ENCODE measurements around the gene KBTBD13. TPM values are rescaled to one million over a fixed set of nuclear protein-coding genes. Genes with fewer than 3 reads are reported as not detected.
A peak's percentile ranks its signal among the peaks of the same experiment; 100 is the strongest.

KBTBD13 gene
- total and polyA plus RNA-seq, 8 donors, result 0.18 to 1.4 (median 0.71) TPM; not detected in 1

DNA sequence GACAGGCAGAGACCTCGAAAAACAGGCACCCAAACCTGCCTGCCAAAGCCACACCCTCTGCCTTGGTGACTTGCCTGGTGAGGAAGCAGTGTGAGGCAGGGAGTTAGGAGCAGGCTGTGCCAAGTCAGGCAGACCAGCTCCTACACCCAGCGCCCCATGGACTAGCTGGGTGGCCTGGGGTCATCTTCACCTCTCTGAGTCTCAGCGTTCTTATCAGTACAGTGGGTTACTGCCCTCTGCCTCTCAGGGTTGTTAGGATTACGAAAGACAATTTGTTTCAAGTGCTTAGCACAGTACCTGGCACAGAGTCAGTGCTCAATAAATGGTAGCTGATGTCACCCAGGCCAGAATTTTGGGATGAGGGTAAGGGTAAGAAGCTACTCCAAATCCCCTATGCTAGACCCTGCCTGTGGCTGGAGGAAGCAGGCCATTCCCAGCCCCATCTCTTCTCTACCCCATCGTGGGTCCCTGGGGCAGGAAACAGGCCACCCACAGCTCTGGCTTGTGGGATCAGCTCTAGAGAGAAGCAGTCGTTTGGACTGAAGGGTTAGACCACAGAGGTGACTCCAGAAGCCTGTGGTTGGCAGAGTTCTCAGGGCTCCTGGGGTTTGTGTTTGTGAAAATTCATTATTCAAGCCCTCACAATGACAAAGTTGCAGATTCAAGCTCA, 21.2 kb upstream of the KBTBD13 start:
- Histone ChIP-seq H3K27ac (no peak overlapping the region), H3K4me3 (no peak overlapping the region), H3K36me3 (no peaks in the 10 kb centered on the region), H3K4me1 (peaks cover 0 to 16% of the 10 kb centered on the region in 2 donors), H3K9me3 (no peaks in the 10 kb centered on the region), H3K27me3 (no peaks in the 10 kb centered on the region)
- peak; percentile 54 for ATAC-seq
- DNase-seq, result no peak
- intact Hi-C loops (cut with DNase I), result no loop called here
- TF ChIP-seq, protein P1, sequence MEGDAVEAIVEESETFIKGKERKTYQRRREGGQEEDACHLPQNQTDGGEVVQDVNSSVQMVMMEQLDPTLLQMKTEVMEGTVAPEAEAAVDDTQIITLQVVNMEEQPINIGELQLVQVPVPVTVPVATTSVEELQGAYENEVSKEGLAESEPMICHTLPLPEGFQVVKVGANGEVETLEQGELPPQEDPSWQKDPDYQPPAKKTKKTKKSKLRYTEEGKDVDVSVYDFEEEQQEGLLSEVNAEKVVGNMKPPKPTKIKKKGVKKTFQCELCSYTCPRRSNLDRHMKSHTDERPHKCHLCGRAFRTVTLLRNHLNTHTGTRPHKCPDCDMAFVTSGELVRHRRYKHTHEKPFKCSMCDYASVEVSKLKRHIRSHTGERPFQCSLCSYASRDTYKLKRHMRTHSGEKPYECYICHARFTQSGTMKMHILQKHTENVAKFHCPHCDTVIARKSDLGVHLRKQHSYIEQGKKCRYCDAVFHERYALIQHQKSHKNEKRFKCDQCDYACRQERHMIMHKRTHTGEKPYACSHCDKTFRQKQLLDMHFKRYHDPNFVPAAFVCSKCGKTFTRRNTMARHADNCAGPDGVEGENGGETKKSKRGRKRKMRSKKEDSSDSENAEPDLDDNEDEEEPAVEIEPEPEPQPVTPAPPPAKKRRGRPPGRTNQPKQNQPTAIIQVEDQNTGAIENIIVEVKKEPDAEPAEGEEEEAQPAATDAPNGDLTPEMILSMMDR (IDR thresholded peaks at IDR 0.05), result no peak

DNA sequence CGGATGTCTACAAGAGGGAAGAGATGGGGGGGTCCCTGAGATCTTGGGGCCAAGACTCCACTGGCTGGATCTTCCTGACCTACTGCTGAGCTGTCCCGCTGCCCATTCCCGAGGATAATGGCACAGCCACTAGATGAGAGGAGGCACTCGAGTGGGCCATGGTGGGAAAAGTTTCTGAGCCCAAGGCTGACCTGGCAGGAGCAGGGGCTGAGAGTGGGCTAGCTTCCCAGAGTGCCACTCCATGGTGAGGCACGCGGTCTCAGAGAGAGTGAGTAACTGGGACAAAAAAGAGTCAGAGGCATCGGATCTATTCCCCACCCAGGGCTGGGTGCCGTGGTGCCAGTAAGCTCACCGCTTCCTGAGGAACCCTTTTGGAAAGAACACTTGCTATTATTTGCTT, 20.4 kb upstream of the KBTBD13 start:
- no peak for ATAC-seq
- DNase-seq, result no peak

DNA sequence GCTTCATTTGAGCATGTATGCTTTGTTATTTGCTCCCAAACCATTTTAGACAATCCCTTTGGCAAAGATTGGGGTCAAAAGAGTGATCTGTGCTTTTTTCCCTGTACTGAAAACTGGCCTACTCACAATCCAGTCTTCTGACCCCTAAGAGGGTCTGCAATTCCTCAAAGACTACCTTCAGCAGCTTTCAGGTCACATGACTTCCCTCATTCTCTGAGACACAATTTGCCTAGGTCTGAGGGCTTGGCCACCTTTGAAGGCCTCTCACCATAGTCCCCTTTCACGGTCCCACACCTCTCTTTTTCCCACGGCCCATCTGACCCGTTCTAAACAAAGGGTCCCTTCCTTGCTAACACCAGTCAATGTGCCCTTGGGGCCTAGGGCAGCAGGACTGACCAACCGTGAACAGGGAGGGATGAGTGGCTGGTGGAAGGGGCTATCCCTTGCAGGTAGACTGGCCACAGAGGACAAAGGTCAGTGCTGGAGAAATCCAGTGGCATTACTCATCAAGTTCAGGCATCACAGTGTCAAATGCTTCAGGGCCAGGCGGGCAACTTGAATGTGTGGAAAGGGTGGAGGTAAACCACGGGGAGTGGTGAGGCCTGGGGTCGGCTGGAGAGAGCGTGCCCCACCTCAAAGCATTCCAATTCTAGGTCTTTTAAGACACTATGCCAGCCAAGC, 19.5 kb upstream of the KBTBD13 start:
- intact Hi-C loops (cut with DNase I), result no loop called here
- Histone ChIP-seq H3K9me3 (no peaks in the 10 kb centered on the region), H3K36me3 (no peaks in the 10 kb centered on the region), H3K4me1 (peaks cover 0 to 12% of the 10 kb centered on the region in 2 donors), H3K27ac (no peak overlapping the region), H3K4me3 (no peak overlapping the region), H3K27me3 (no peaks in the 10 kb centered on the region)
- no peak for ATAC-seq
- DNase-seq, result no peak
- TF ChIP-seq, protein P1 (IDR thresholded peaks at IDR 0.05), result no peak

More for the DNA sequence above, 20.4 kb upstream of the KBTBD13 start:
- H3K4me1 ChIP-seq, result peaks cover 0 to 12% of the 10 kb centered on the region in 2 donors
- TF ChIP-seq, protein P1 (IDR thresholded peaks at IDR 0.05), result no peak
- no peaks in the 10 kb centered on the region for H3K9me3 ChIP-seq
- no peaks in the 10 kb centered on the region for H3K36me3 ChIP-seq
- intact Hi-C loops (cut with DNase I), result no loop called here
- no peak overlapping the region for H3K27ac ChIP-seq
- H3K4me3 ChIP-seq, result no peak overlapping the region
- H3K27me3 ChIP-seq, result no peaks in the 10 kb centered on the region

DNA sequence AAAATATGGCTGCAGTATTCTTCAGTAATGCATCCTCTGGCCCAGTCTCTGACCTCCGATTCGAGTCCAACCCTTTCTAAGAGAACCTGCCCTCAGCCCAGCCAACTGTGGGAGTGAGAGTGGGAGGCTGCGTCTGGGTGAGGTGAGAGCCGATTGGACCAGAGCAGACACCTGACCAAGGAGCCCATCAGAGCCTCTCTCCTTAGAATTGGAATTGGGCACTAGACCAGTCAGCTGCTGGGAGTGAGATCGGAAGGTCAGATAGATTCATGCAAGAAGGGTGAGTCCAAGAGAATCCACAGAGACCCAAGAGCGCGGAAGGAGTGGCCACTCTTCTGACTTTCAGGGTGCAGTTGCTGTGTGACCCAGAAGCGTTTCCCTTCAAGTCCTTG, 19.0 kb upstream of the KBTBD13 start:
- ATAC-seq, result no peak
- Histone ChIP-seq H3K4me3 (no peak overlapping the region), H3K4me1 (peaks cover 0 to 12% of the 10 kb centered on the region in 2 donors), H3K9me3 (no peaks in the 10 kb centered on the region), H3K27ac (no peak overlapping the region), H3K27me3 (no peaks in the 10 kb centered on the region), H3K36me3 (no peaks in the 10 kb centered on the region)
- DNase-seq, result no peak
- intact Hi-C loops (cut with DNase I), result no loop called here
- TF ChIP-seq, protein P1 (IDR thresholded peaks at IDR 0.05), result no peak
